GM12878 (cell line): ENCODE measurements around the gene IGFBP6.

Source experiments
- BCL11A ChIP-seq: IDR thresholded peaks from 2 replicates; pipeline ENCODE4 v1.6.1; 2011; ENCODE audit warnings: low read depth, low read length
- CEBPB ChIP-seq, 2 experiments: fragments of 150-350 bp in 1 of 2; IDR thresholded peaks; 2 replicates each; pipeline ENCODE4 v1.6.1; 2012 to 2014; ENCODE audit warnings: low read depth in 2 of 2, low read length in 2 of 2, borderline replicate concordance in 1 of 2, inconsistent platforms in 1 of 2
- DPF2 ChIP-seq: fragments of 450-650 bp; IDR thresholded peaks from 2 replicates; pipeline ENCODE4 v1.6.1; 2017; ENCODE audit warnings: mild to moderate bottlenecking
- E2F4 ChIP-seq: IDR thresholded peaks from 2 replicates; pipeline ENCODE4 v1.6.1; 2012; ENCODE audit warnings: low read depth, low read length, improper control_type of control experiment
- ETV6 ChIP-seq, 2 experiments: fragments of 450-650 bp in 1 of 2; IDR thresholded peaks in 1 of 2; conservative IDR thresholded peaks in 1 of 2; 2 replicates each; pipeline ENCODE4 v1.6.1; 2014; ENCODE audit warnings: antibody characterized with exemption in 1 of 2, borderline replicate concordance in 1 of 2, low read depth in 1 of 2, mild to moderate bottlenecking in 1 of 2, moderate library complexity in 1 of 2
- GATAD2B ChIP-seq: fragments of 450-650 bp; conservative IDR thresholded peaks from 2 replicates; pipeline ENCODE4 v1.6.1; 2017; ENCODE audit warnings: low read depth, mild to moderate bottlenecking, moderate library complexity
- KDM1A ChIP-seq: fragments of 200-600 bp; sonication (generic); IDR thresholded peaks from 2 replicates; pipeline ENCODE4 v1.6.1; 2016; ENCODE audit warnings: borderline replicate concordance
- NR2F1 ChIP-seq: fragments of 450-650 bp; conservative IDR thresholded peaks from 2 replicates; pipeline ENCODE4 v1.6.1; 2017; ENCODE audit warnings: mild to moderate bottlenecking
- PAX5 ChIP-seq: IDR thresholded peaks from 2 replicates; pipeline ENCODE4 v1.6.1; 2011; ENCODE audit warnings: low read depth, low read length, borderline replicate concordance
- POLR2A ChIP-seq: IDR thresholded peaks from 2 replicates; pipeline ENCODE4 v1.6.1; 2011; ENCODE audit warnings: low read depth, mild to moderate bottlenecking, low read length
- TBL1XR1 ChIP-seq: IDR thresholded peaks from 2 replicates; pipeline ENCODE4 v1.6.1; 2012; ENCODE audit warnings: low read depth, low read length, improper control_type of control experiment
- ZBTB11 ChIP-seq: fragments of 450-650 bp; formaldehyde crosslinking; IDR thresholded peaks from 2 replicates; pipeline ENCODE4 v1.5.0; 2022; ENCODE audit warnings: mild to moderate bottlenecking, missing genetic modification characterization
- ZNF687 ChIP-seq: fragments of 450-650 bp; IDR thresholded peaks from 2 replicates; pipeline ENCODE4 v1.6.1; 2017; ENCODE audit warnings: mild to moderate bottlenecking, moderate library complexity

- TF ChIP-seq ZBTB11 (CRISPR knock-in tag) (no peak), BCL11A (no peak), DPF2 (no peak), GATAD2B (no peak), TBL1XR1 (no peak), CEBPB (IDR thresholded peaks at IDR 0.05; ENCODE audit: borderline replicate concordance in 1 of 2, low read depth in 2 of 2, low read length in 2 of 2) (no peak), PAX5 (no peak), KDM1A (no peak), ETV6 (conservative IDR thresholded peaks at IDR 0.05 in 1 of 2, IDR thresholded peaks at IDR 0.05 in 1 of 2; ENCODE audit: borderline replicate concordance in 1 of 2, low read depth in 1 of 2) (no peak), ZNF687 (no peak), NR2F1 (no peak), POLR2A (no peak), E2F4 (no peak)
Observed at GRCh38 chr12:53099071-53099882, 1.8 kb downstream of the IGFBP6 start.
